CD4-positive, alpha-beta T cell (primary cell): ENCODE results near the gene NPC1L1. TPM values are rescaled to one million over a fixed set of nuclear protein-coding genes. Genes with fewer than 3 reads are reported as not detected.

Experiments used
- ATAC-seq: fragments of 200-7000 bp; cut with Tn5 transposase; one replicate; pipeline ENCODE4 v1.10.0; 2022; ENCODE audit warnings: mild to moderate bottlenecking; ENCODE audit not compliant: poor library complexity
- CTCF ChIA-PET: fragments of 350-600 bp; sonication (Branson Sonifier 250); formaldehyde crosslinking; loops from one replicate; lab custom pipeline; 2021; ENCODE audit warnings: antibody characterized with exemption, inconsistent platforms; lab: Charles Lee
- POLR2A ChIA-PET: fragments of 350-600 bp; sonication (Branson Sonifier 250); formaldehyde crosslinking; loops from one replicate; lab custom pipeline; 2021; ENCODE audit warnings: antibody characterized with exemption, inconsistent platforms; lab: Charles Lee
- DNase-seq, 14 experiments: peaks; one replicate each; pipeline ENCODE4 v3.0.0-alpha.2; 2013 to 2020; ENCODE audit warnings: mixed read lengths in 2 of 14
- H3K27ac ChIP-seq, 2 donors: one replicate each; pipeline versions ENCODE4 v1.5.1 to v1.7.0; 2013; ENCODE audit warnings: low read length in 2 of 2, low read depth in 1 of 2, mild to moderate bottlenecking in 1 of 2
- H3K27me3 ChIP-seq, 2 experiments: 1 replicate in 1 of 2; 2 replicates in 1 of 2; pipeline versions ENCODE4 v1.6.1 to v1.7.0; 2013; ENCODE audit warnings: low read length in 2 of 2, control low read depth in 1 of 2, mild to moderate bottlenecking in 1 of 2, moderate library complexity in 1 of 2; ENCODE audit not compliant: insufficient read depth in 2 of 2, control insufficient read depth in 1 of 2
- H3K36me3 ChIP-seq: one replicate; pipeline ENCODE4 v1.6.1; 2013; ENCODE audit warnings: low read length, control low read depth; ENCODE audit not compliant: insufficient read depth
- H3K4me1 ChIP-seq: one replicate; pipeline ENCODE4 v1.6.1; 2013; ENCODE audit warnings: low read length, control low read depth; ENCODE audit not compliant: insufficient read depth
- H3K4me3 ChIP-seq: one replicate; pipeline ENCODE4 v1.5.1; 2013; ENCODE audit warnings: mild to moderate bottlenecking, low read length, moderate library complexity
- H3K9me3 ChIP-seq, 2 experiments: 1 replicate in 1 of 2; 2 replicates in 1 of 2; pipeline versions ENCODE4 v1.6.1 to v1.7.0; 2013; ENCODE audit warnings: low read length in 2 of 2, mild to moderate bottlenecking in 2 of 2, control low read depth in 1 of 2, moderate library complexity in 1 of 2; ENCODE audit not compliant: control insufficient read depth in 1 of 2, insufficient read depth in 1 of 2
- H3K27ac Mint-ChIP-seq: one replicate; pipeline ENCODE4 v1.8.0; 2020; ENCODE audit warnings: mixed read lengths
- H3K27me3 Mint-ChIP-seq: one replicate; pipeline ENCODE4 v1.8.0; 2021; ENCODE audit warnings: mixed read lengths
- H3K36me3 Mint-ChIP-seq: one replicate; pipeline ENCODE4 v1.8.0; 2021; ENCODE audit warnings: low read depth, mixed read lengths
- H3K4me1 Mint-ChIP-seq: one replicate; pipeline ENCODE4 v1.8.0; 2021; ENCODE audit warnings: low read depth, mixed read lengths
- H3K4me3 Mint-ChIP-seq: one replicate; pipeline ENCODE4 v1.8.0; 2020; ENCODE audit warnings: mild to moderate bottlenecking, mixed read lengths
- H3K9me3 Mint-ChIP-seq: one replicate; pipeline ENCODE4 v1.8.0; 2020; ENCODE audit warnings: mixed read lengths
- CTCF ChIP-seq: fragments of 200-600 bp; IDR thresholded peaks from one replicate; pipeline ENCODE4 v1.8.0; 2022; ENCODE audit warnings: antibody characterized with exemption, mild to moderate bottlenecking
- intact Hi-C, 2 experiments: fragments of 100-400 bp; cut with DNase I in 1 of 2; cut with micrococcal nuclease in 1 of 2; formaldehyde crosslinking; loops; one replicate each; pipeline versions ENCODE4 v1.15.1 to v1.9.0; 2023 to 2025; cut with DNase I, micrococcal nuclease
- total RNA-seq, 174 experiments: library from RNA in 2 of 174; stranded (reverse) in 2 of 174; gene quantifications; one replicate each; pipeline ENCODE4 v1.2.3 and lab custom pipeline; 2021 to 2026

NPC1L1 gene
- total RNA-seq, 2 experiments from 2014 or later: 0.08 TPM; not detected in 1

- Histone ChIP-seq H3K36me3 (peaks cover 65% of the 10 kb centered on the region), H3K4me1 (peaks cover 39% of the 10 kb centered on the region), H3K4me3 (no peak overlapping the region), H3K27me3 (no peaks in the 10 kb centered on the region), H3K27ac (no peak overlapping the region), H3K9me3 (no peaks in the 10 kb centered on the region)
- H3K9me3 Mint-ChIP-seq: no peaks in the 10 kb centered on the region
- DNase-seq (no peak), ATAC-seq (no peak)
- H3K27me3 Mint-ChIP-seq: no peaks in the 10 kb centered on the region
- ChIA-PET POLR2A (interaction anchor here (0.7 kb wide), 1 partner anchor 23 kb away, joined by 3 read pairs; no protein-coding TSS in a partner anchor), CTCF (no interaction called here)
- H3K27ac Mint-ChIP-seq: peak overlapping the region; percentile 0
- H3K4me1 Mint-ChIP-seq: peaks cover 88% of the 10 kb centered on the region
- no peak for TF ChIP-seq CTCF
- intact Hi-C loops: no loop called here
- H3K36me3 Mint-ChIP-seq: peaks cover 85% of the 10 kb centered on the region
- H3K4me3 Mint-ChIP-seq: no peak overlapping the region
Measured at GRCh38 chr7:44466300-44467216, 74.6 kb downstream of the NPC1L1 start.

- Histone ChIP-seq H3K27me3 (no peaks in the 10 kb centered on the region), H3K27ac (no peak overlapping the region), H3K4me1 (peaks cover 47% of the 10 kb centered on the region), H3K36me3 (peaks cover 54% of the 10 kb centered on the region), H3K9me3 (no peaks in the 10 kb centered on the region), H3K4me3 (no peak overlapping the region)
- CTCF ChIA-PET: no interaction called here
- Mint-ChIP-seq H3K4me1 (peaks cover 89% of the 10 kb centered on the region), H3K9me3 (no peaks in the 10 kb centered on the region), H3K27ac (peak overlapping the region; percentile 0), H3K27me3 (no peaks in the 10 kb centered on the region), H3K4me3 (no peak overlapping the region), H3K36me3 (peaks cover 81% of the 10 kb centered on the region)
- intact Hi-C loops: no loop called here
- POLR2A ChIA-PET: no interaction called here
- no peak for DNase-seq
- no peak for TF ChIP-seq CTCF
- ATAC-seq: no peak
Measured at GRCh38 chr7:44465490-44465889, 75.6 kb downstream of the NPC1L1 start.

- Mint-ChIP-seq H3K9me3 (no peaks in the 10 kb centered on the region), H3K36me3 (peaks cover 76% of the 10 kb centered on the region), H3K27me3 (no peaks in the 10 kb centered on the region), H3K27ac (peak overlapping the region; percentile 50), H3K4me3 (no peak overlapping the region), H3K4me1 (peaks cover 84% of the 10 kb centered on the region)
- Histone ChIP-seq H3K4me1 (peaks cover 45% of the 10 kb centered on the region), H3K27ac (no peak overlapping the region), H3K27me3 (no peaks in the 10 kb centered on the region), H3K9me3 (no peaks in the 10 kb centered on the region), H3K36me3 (peaks cover 38% of the 10 kb centered on the region), H3K4me3 (no peak overlapping the region)
- peak; percentile 28 for TF ChIP-seq CTCF
- ChIA-PET POLR2A (interaction anchor here (0.6 to 3.4 kb wide), 2 partner anchors 10 to 27 kb away, joined by 3 to 52 read pairs; partner anchors contain the start of gene NUDCD3), CTCF (no interaction called here)
- ATAC-seq: no peak
- intact Hi-C loops: loop anchor here in 1 of 2 experiments (5.0 kb wide), 1 partner anchor 221 kb away; no protein-coding TSS in a partner anchor
- DNase-seq: peak in 2 of 14 experiments; percentile 25 to 28
Measured at GRCh38 chr7:44463169-44463808, 77.8 kb downstream of the NPC1L1 start.

Other genes starting within 250 kb of the NPC1L1 start
- not detected for gene CAMK2B, start 215.7 kb downstream of the NPC1L1 start, total RNA-seq
- 10 to 100 TPM; 56.6 to 60.6 TPM for gene NUDCD3, start 50.7 kb downstream of the NPC1L1 start, total RNA-seq
- 100 to 1,000 TPM; 126 to 127 TPM for gene DDX56, start 32.6 kb upstream of the NPC1L1 start, total RNA-seq
- gene TMED4, start 40.9 kb upstream of the NPC1L1 start, total RNA-seq: 100 to 1,000 TPM; 134 to 138 TPM
- gene OGDH, start 65.3 kb upstream of the NPC1L1 start, total RNA-seq: 10 to 100 TPM; 39.8 to 43.8 TPM
- 10 to 100 TPM; 81.5 to 82.0 TPM for gene ZMIZ2, start 207.5 kb upstream of the NPC1L1 start, total RNA-seq